HG03565 (cell line): Measurements from ENCODE around the gene HMX3.
"Not testable (repeated sequence)": the region's sequence is repeated elsewhere in the genome, so short reads cannot be mapped to it uniquely, and the experiment has no call there.

Source experiments
- ATAC-seq: cut with Tn5 transposase; IDR thresholded peaks from one replicate; pipeline ENCODE4 v1.9.1; 2021; ENCODE audit warnings: mild to moderate bottlenecking, moderate library complexity; ENCODE audit not compliant: unreplicated experiment

The HMX3 gene

GRCh38 chr10:123166618-123167017 lies 30.8 kb downstream of the HMX3 start:
- ATAC-seq: no peak

GRCh38 chr10:123170961-123171360 lies 35.2 kb downstream of the HMX3 start:
- ATAC-seq: no peak

- ATAC-seq: not testable (repeated sequence)
These were observed 35.8 kb downstream of the HMX3 start for GRCh38 chr10:123171616-123172015.

- ATAC-seq: no peak
These were observed 39.9 kb downstream of the HMX3 start for GRCh38 chr10:123175389-123176387.

- ATAC-seq: not testable (repeated sequence)
These were observed 42.6 kb downstream of the HMX3 start for GRCh38 chr10:123178390-123178789.

GRCh38 chr10:123180101-123181090 lies 44.6 kb downstream of the HMX3 start:
- no peak for ATAC-seq

GRCh38 chr10:123183724-123184123 lies 48.0 kb downstream of the HMX3 start:
- ATAC-seq: no peak

GRCh38 chr10:123187781-123188180 lies 52.0 kb downstream of the HMX3 start:
- no peak for ATAC-seq
